OCI-LY3 (cell line): ENCODE data around the gene SIPA1.

ENCODE experiments used
- H2AFZ ChIP-seq: fragments of 200-600, 300-600 bp; shearing (Covaris generic); 2 replicates; pipeline ENCODE4 v1.6.0; 2014; ENCODE audit warnings: antibody characterized with exemption, low read depth, low read length
- H3K27ac ChIP-seq: fragments of 200-600, 300-600 bp; sonication (generic); 2 replicates; pipeline ENCODE4 v1.5.1; 2014; ENCODE audit warnings: mild to moderate bottlenecking, low read length, moderate library complexity, mixed read lengths
- H3K27me3 ChIP-seq: fragments of 200-600, 300-600 bp; sonication (generic); 2 replicates; pipeline ENCODE4 v1.6.1; 2014; ENCODE audit warnings: low read depth, low read length, mixed read lengths
- H3K36me3 ChIP-seq: fragments of 200-600, 300-600 bp; sonication (generic); replicated peaks from 2 replicates; pipeline ENCODE3; 2014; ENCODE audit warnings: low read depth, low read length, mixed read lengths
- H3K4me1 ChIP-seq: fragments of 300-600, 200-600 bp; sonication (generic); 2 replicates; pipeline ENCODE4 v1.6.1; 2014; ENCODE audit warnings: low read length, mixed read lengths
- H3K4me2 ChIP-seq: fragments of 200-600, 300-600 bp; sonication (generic); 2 replicates; pipeline ENCODE4 v1.6.1; 2014; ENCODE audit warnings: low read length, mixed read lengths
- H3K4me3 ChIP-seq: fragments of 300-600, 200-600 bp; sonication (generic); 2 replicates; pipeline ENCODE4 v1.5.1; 2014; ENCODE audit warnings: antibody characterized with exemption, mild to moderate bottlenecking, low read length, moderate library complexity
- H3K79me2 ChIP-seq: fragments of 300-600, 200-600 bp; shearing (Covaris generic); 2 replicates; pipeline ENCODE4 v1.6.1; 2014; ENCODE audit warnings: mild to moderate bottlenecking, low read length, mixed read lengths
- H3K9ac ChIP-seq: fragments of 300-600, 200-600 bp; shearing (Covaris generic); 2 replicates; pipeline ENCODE4 v1.6.0; 2014; ENCODE audit warnings: mild to moderate bottlenecking, low read length, moderate library complexity
- H3K9me3 ChIP-seq: fragments of 200-600, 300-600 bp; shearing (Covaris generic); 2 replicates; pipeline ENCODE4 v1.6.1; 2014; ENCODE audit warnings: low read length, mixed read lengths; ENCODE audit not compliant: insufficient read depth
- H4K20me1 ChIP-seq: fragments of 200-600, 300-600 bp; sonication (generic); 2 replicates; pipeline ENCODE4 v1.6.1; 2016; ENCODE audit warnings: low read length, mixed read lengths; ENCODE audit not compliant: insufficient read depth
- CTCF ChIP-seq: fragments of 200-600, 300-600 bp; sonication (generic); IDR thresholded peaks from 2 replicates; pipeline ENCODE4 v1.5.1; 2014; ENCODE audit warnings: antibody characterized with exemption, low read length, low read depth
- EZH2phosphoT487 ChIP-seq: fragments of 200-600 bp; shearing (Covaris generic); IDR thresholded peaks from 2 replicates; pipeline ENCODE4 v1.6.1; 2018; ENCODE audit warnings: antibody characterized with exemption, mixed run types, low read depth

Gene SIPA1

GRCh38 chr11:65623177-65623576, 14.7 kb upstream of the SIPA1 start:
- H3K36me3 ChIP-seq: peaks cover 67% of the 10 kb centered on the region
- peaks cover 7% of the 10 kb centered on the region; the same call in 1 of the 2 replicates for H3K79me2 ChIP-seq
- no peak for TF ChIP-seq CTCF
- TF ChIP-seq EZH2phosphoT487: no peak
- H3K27ac ChIP-seq: no peak overlapping the region
- H3K27me3 ChIP-seq: no peaks in the 10 kb centered on the region
- no peaks in the 10 kb centered on the region for H3K9me3 ChIP-seq
- no peak overlapping the region for H2AFZ ChIP-seq
- no peak overlapping the region for H3K4me3 ChIP-seq
- H4K20me1 ChIP-seq: no peaks in the 10 kb centered on the region
- no peak overlapping the region for H3K9ac ChIP-seq
- no peaks in the 10 kb centered on the region for H3K4me1 ChIP-seq
- H3K4me2 ChIP-seq: no peak overlapping the region

GRCh38 chr11:65623852-65624616, 13.9 kb upstream of the SIPA1 start:
- Histone ChIP-seq H4K20me1 (no peaks in the 10 kb centered on the region), H3K27me3 (no peaks in the 10 kb centered on the region), H3K36me3 (peaks cover 66% of the 10 kb centered on the region), H3K4me1 (no peaks in the 10 kb centered on the region), H3K4me2 (no peak overlapping the region), H3K9ac (no peak overlapping the region), H2AFZ (no peak overlapping the region), H3K9me3 (no peaks in the 10 kb centered on the region), H3K4me3 (no peak overlapping the region), H3K27ac (no peak overlapping the region), H3K79me2 (no peaks in the 10 kb centered on the region)
- TF ChIP-seq CTCF (no peak), EZH2phosphoT487 (no peak)

GRCh38 chr11:65624931-65625627, 12.8 kb upstream of the SIPA1 start:
- H3K79me2 ChIP-seq: no peaks in the 10 kb centered on the region
- no peaks in the 10 kb centered on the region for H3K4me1 ChIP-seq
- no peak overlapping the region for H2AFZ ChIP-seq
- TF ChIP-seq CTCF (no peak), EZH2phosphoT487 (no peak)
- no peaks in the 10 kb centered on the region for H3K27me3 ChIP-seq
- H3K4me2 ChIP-seq: no peak overlapping the region
- peaks cover 67% of the 10 kb centered on the region for H3K36me3 ChIP-seq
- H3K27ac ChIP-seq: no peak overlapping the region
- H3K4me3 ChIP-seq: no peak overlapping the region
- H3K9ac ChIP-seq: no peak overlapping the region
- H4K20me1 ChIP-seq: no peaks in the 10 kb centered on the region
- no peaks in the 10 kb centered on the region for H3K9me3 ChIP-seq

- peaks cover 70% of the 10 kb centered on the region for H3K36me3 ChIP-seq
- no peaks in the 10 kb centered on the region for H4K20me1 ChIP-seq
- TF ChIP-seq EZH2phosphoT487 (no peak), CTCF (peak; percentile 84)
- H3K27me3 ChIP-seq: no peaks in the 10 kb centered on the region
- no peak overlapping the region for H3K27ac ChIP-seq
- no peak overlapping the region for H2AFZ ChIP-seq
- H3K9ac ChIP-seq: no peak overlapping the region
- H3K79me2 ChIP-seq: no peaks in the 10 kb centered on the region
- H3K9me3 ChIP-seq: no peaks in the 10 kb centered on the region
- no peak overlapping the region for H3K4me3 ChIP-seq
- no peak overlapping the region for H3K4me2 ChIP-seq
- H3K4me1 ChIP-seq: no peaks in the 10 kb centered on the region
Observed at GRCh38 chr11:65625628-65626342, 12.1 kb upstream of the SIPA1 start.
